ENCODE data around the gene GARIN5B.

GARIN5B gene

GRCh38 chr19:55321466-55322137, 41.5 kb downstream of the GARIN5B start:
- peak overlapping the region; percentile 55 to 59 for H3K4me3 ChIP-seq (ENCODE audit: low read length in 2 of 2)
- H3K4me1 ChIP-seq (ENCODE audit: control insufficient read depth in 2 of 2, insufficient read depth in 2 of 2, low read length in 2 of 2): peaks cover 19 to 23% of the 10 kb centered on the region in 2 donors
- H3K36me3 ChIP-seq (ENCODE audit: control insufficient read depth in 2 of 2, insufficient read depth in 2 of 2, low read length in 2 of 2): no peaks in the 10 kb centered on the region
- peak overlapping the region; percentile 58 to 72 for H3K27ac ChIP-seq (ENCODE audit: low read depth in 2 of 2, low read length in 2 of 2)
- H3K9me3 ChIP-seq (ENCODE audit: control insufficient read depth in 2 of 2, low read length in 2 of 2): no peaks in the 10 kb centered on the region
- peak overlapping the region in 1 of 2 donors; percentile 49 for H3K9ac ChIP-seq (ENCODE audit: low read depth in 1 of 2, low read length in 2 of 2)
- no peaks in the 10 kb centered on the region for H3K27me3 ChIP-seq (ENCODE audit: control insufficient read depth in 2 of 2, insufficient read depth in 2 of 2, low read length in 2 of 2)

- H3K36me3 ChIP-seq (ENCODE audit: control insufficient read depth in 2 of 2, insufficient read depth in 2 of 2, low read length in 2 of 2): no peaks in the 10 kb centered on the region
- H3K27me3 ChIP-seq (ENCODE audit: control insufficient read depth in 2 of 2, insufficient read depth in 2 of 2, low read length in 2 of 2): no peaks in the 10 kb centered on the region
- peak overlapping the region in 1 of 2 donors; percentile 49 for H3K9ac ChIP-seq (ENCODE audit: low read depth in 1 of 2, low read length in 2 of 2)
- H3K4me1 ChIP-seq (ENCODE audit: control insufficient read depth in 2 of 2, insufficient read depth in 2 of 2, low read length in 2 of 2): peaks cover 19 to 23% of the 10 kb centered on the region in 2 donors
- H3K27ac ChIP-seq (ENCODE audit: low read depth in 2 of 2, low read length in 2 of 2): peak overlapping the region in 1 of 2 donors; percentile 58
- H3K4me3 ChIP-seq (ENCODE audit: low read length in 2 of 2): peak overlapping the region; percentile 55 to 59
- H3K9me3 ChIP-seq (ENCODE audit: control insufficient read depth in 2 of 2, low read length in 2 of 2): no peaks in the 10 kb centered on the region
Measured at GRCh38 chr19:55320844-55321419, 42.1 kb downstream of the GARIN5B start.

- Histone ChIP-seq H3K9me3 (ENCODE audit: control insufficient read depth in 2 of 2, low read length in 2 of 2) (no peaks in the 10 kb centered on the region), H3K27me3 (ENCODE audit: control insufficient read depth in 2 of 2, insufficient read depth in 2 of 2, low read length in 2 of 2) (no peaks in the 10 kb centered on the region), H3K36me3 (ENCODE audit: control insufficient read depth in 2 of 2, insufficient read depth in 2 of 2, low read length in 2 of 2) (no peaks in the 10 kb centered on the region), H3K4me1 (ENCODE audit: control insufficient read depth in 2 of 2, insufficient read depth in 2 of 2, low read length in 2 of 2) (peaks cover 19 to 23% of the 10 kb centered on the region in 2 donors), H3K27ac (ENCODE audit: low read depth in 2 of 2, low read length in 2 of 2) (no peak overlapping the region), H3K4me3 (ENCODE audit: low read length in 2 of 2) (no peak overlapping the region), H3K9ac (ENCODE audit: low read depth in 1 of 2, low read length in 2 of 2) (no peak overlapping the region)
Measured at GRCh38 chr19:55319785-55320184, 43.3 kb downstream of the GARIN5B start.

- Histone ChIP-seq H3K9ac (ENCODE audit: low read depth in 1 of 2, low read length in 2 of 2) (no peak overlapping the region), H3K36me3 (ENCODE audit: control insufficient read depth in 2 of 2, insufficient read depth in 2 of 2, low read length in 2 of 2) (no peaks in the 10 kb centered on the region), H3K9me3 (ENCODE audit: control insufficient read depth in 2 of 2, low read length in 2 of 2) (no peaks in the 10 kb centered on the region), H3K4me3 (ENCODE audit: low read length in 2 of 2) (no peak overlapping the region), H3K27me3 (ENCODE audit: control insufficient read depth in 2 of 2, insufficient read depth in 2 of 2, low read length in 2 of 2) (no peaks in the 10 kb centered on the region), H3K27ac (ENCODE audit: low read depth in 2 of 2, low read length in 2 of 2) (no peak overlapping the region), H3K4me1 (ENCODE audit: control insufficient read depth in 2 of 2, insufficient read depth in 2 of 2, low read length in 2 of 2) (peaks cover 5 to 8% of the 10 kb centered on the region in 2 donors)
Measured at GRCh38 chr19:55316646-55317045, 46.4 kb downstream of the GARIN5B start.

GRCh38 chr19:55315956-55316525, 47.0 kb downstream of the GARIN5B start:
- no peak overlapping the region for H3K4me3 ChIP-seq (ENCODE audit: low read length in 2 of 2)
- peaks cover 0 to 2% of the 10 kb centered on the region in 2 donors for H3K4me1 ChIP-seq (ENCODE audit: control insufficient read depth in 2 of 2, insufficient read depth in 2 of 2, low read length in 2 of 2)
- H3K9me3 ChIP-seq (ENCODE audit: control insufficient read depth in 2 of 2, low read length in 2 of 2): no peaks in the 10 kb centered on the region
- no peaks in the 10 kb centered on the region for H3K27me3 ChIP-seq (ENCODE audit: control insufficient read depth in 2 of 2, insufficient read depth in 2 of 2, low read length in 2 of 2)
- no peak overlapping the region for H3K27ac ChIP-seq (ENCODE audit: low read depth in 2 of 2, low read length in 2 of 2)
- no peaks in the 10 kb centered on the region for H3K36me3 ChIP-seq (ENCODE audit: control insufficient read depth in 2 of 2, insufficient read depth in 2 of 2, low read length in 2 of 2)
- H3K9ac ChIP-seq (ENCODE audit: low read depth in 1 of 2, low read length in 2 of 2): no peak overlapping the region

GRCh38 chr19:55314396-55314795, 48.7 kb downstream of the GARIN5B start:
- Histone ChIP-seq H3K9ac (ENCODE audit: low read depth in 1 of 2, low read length in 2 of 2) (no peak overlapping the region), H3K4me3 (ENCODE audit: low read length in 2 of 2) (no peak overlapping the region), H3K4me1 (ENCODE audit: control insufficient read depth in 2 of 2, insufficient read depth in 2 of 2, low read length in 2 of 2) (no peaks in the 10 kb centered on the region), H3K27me3 (ENCODE audit: control insufficient read depth in 2 of 2, insufficient read depth in 2 of 2, low read length in 2 of 2) (no peaks in the 10 kb centered on the region), H3K9me3 (ENCODE audit: control insufficient read depth in 2 of 2, low read length in 2 of 2) (no peaks in the 10 kb centered on the region), H3K27ac (ENCODE audit: low read depth in 2 of 2, low read length in 2 of 2) (no peak overlapping the region), H3K36me3 (ENCODE audit: control insufficient read depth in 2 of 2, insufficient read depth in 2 of 2, low read length in 2 of 2) (no peaks in the 10 kb centered on the region)

GRCh38 chr19:55312621-55313512, 50.2 kb downstream of the GARIN5B start:
- H3K27ac ChIP-seq (ENCODE audit: low read depth in 2 of 2, low read length in 2 of 2): no peak overlapping the region
- no peaks in the 10 kb centered on the region for H3K36me3 ChIP-seq (ENCODE audit: control insufficient read depth in 2 of 2, insufficient read depth in 2 of 2, low read length in 2 of 2)
- H3K9ac ChIP-seq (ENCODE audit: low read depth in 1 of 2, low read length in 2 of 2): no peak overlapping the region
- no peaks in the 10 kb centered on the region for H3K9me3 ChIP-seq (ENCODE audit: control insufficient read depth in 2 of 2, low read length in 2 of 2)
- H3K4me3 ChIP-seq (ENCODE audit: low read length in 2 of 2): no peak overlapping the region
- H3K27me3 ChIP-seq (ENCODE audit: control insufficient read depth in 2 of 2, insufficient read depth in 2 of 2, low read length in 2 of 2): no peaks in the 10 kb centered on the region
- H3K4me1 ChIP-seq (ENCODE audit: control insufficient read depth in 2 of 2, insufficient read depth in 2 of 2, low read length in 2 of 2): no peaks in the 10 kb centered on the region

- Histone ChIP-seq H3K4me1 (ENCODE audit: control insufficient read depth in 2 of 2, insufficient read depth in 2 of 2, low read length in 2 of 2) (no peaks in the 10 kb centered on the region), H3K36me3 (ENCODE audit: control insufficient read depth in 2 of 2, insufficient read depth in 2 of 2, low read length in 2 of 2) (no peaks in the 10 kb centered on the region), H3K27ac (ENCODE audit: low read depth in 2 of 2, low read length in 2 of 2) (no peak overlapping the region), H3K9ac (ENCODE audit: low read depth in 1 of 2, low read length in 2 of 2) (no peak overlapping the region), H3K4me3 (ENCODE audit: low read length in 2 of 2) (no peak overlapping the region), H3K27me3 (ENCODE audit: control insufficient read depth in 2 of 2, insufficient read depth in 2 of 2, low read length in 2 of 2) (no peaks in the 10 kb centered on the region), H3K9me3 (ENCODE audit: control insufficient read depth in 2 of 2, low read length in 2 of 2) (no peaks in the 10 kb centered on the region)
Measured at GRCh38 chr19:55311797-55312196, 51.3 kb downstream of the GARIN5B start.

GRCh38 chr19:55311397-55311796, 51.7 kb downstream of the GARIN5B start:
- no peak overlapping the region for H3K4me3 ChIP-seq (ENCODE audit: low read length in 2 of 2)
- no peaks in the 10 kb centered on the region for H3K4me1 ChIP-seq (ENCODE audit: control insufficient read depth in 2 of 2, insufficient read depth in 2 of 2, low read length in 2 of 2)
- H3K36me3 ChIP-seq (ENCODE audit: control insufficient read depth in 2 of 2, insufficient read depth in 2 of 2, low read length in 2 of 2): no peaks in the 10 kb centered on the region
- H3K27me3 ChIP-seq (ENCODE audit: control insufficient read depth in 2 of 2, insufficient read depth in 2 of 2, low read length in 2 of 2): no peaks in the 10 kb centered on the region
- no peaks in the 10 kb centered on the region for H3K9me3 ChIP-seq (ENCODE audit: control insufficient read depth in 2 of 2, low read length in 2 of 2)
- H3K9ac ChIP-seq (ENCODE audit: low read depth in 1 of 2, low read length in 2 of 2): no peak overlapping the region
- H3K27ac ChIP-seq (ENCODE audit: low read depth in 2 of 2, low read length in 2 of 2): no peak overlapping the region

- H3K9ac ChIP-seq (ENCODE audit: low read depth in 1 of 2, low read length in 2 of 2): no peak overlapping the region
- H3K4me3 ChIP-seq (ENCODE audit: low read length in 2 of 2): no peak overlapping the region
- H3K9me3 ChIP-seq (ENCODE audit: control insufficient read depth in 2 of 2, low read length in 2 of 2): no peaks in the 10 kb centered on the region
- H3K36me3 ChIP-seq (ENCODE audit: control insufficient read depth in 2 of 2, insufficient read depth in 2 of 2, low read length in 2 of 2): no peaks in the 10 kb centered on the region
- no peaks in the 10 kb centered on the region for H3K4me1 ChIP-seq (ENCODE audit: control insufficient read depth in 2 of 2, insufficient read depth in 2 of 2, low read length in 2 of 2)
- no peak overlapping the region for H3K27ac ChIP-seq (ENCODE audit: low read depth in 2 of 2, low read length in 2 of 2)
- H3K27me3 ChIP-seq (ENCODE audit: control insufficient read depth in 2 of 2, insufficient read depth in 2 of 2, low read length in 2 of 2): no peaks in the 10 kb centered on the region
Measured at GRCh38 chr19:55310498-55310897, 52.6 kb downstream of the GARIN5B start.

Measured in mucosa of rectum (tissue), 2 donors.